K562 (cell line): ENCODE data around the gene RAD52. TPM values are rescaled to one million over a fixed set of nuclear protein-coding genes. Genes with fewer than 3 reads are reported as not detected.

Experiments used
- ATAC-seq: fragments of 200-7000 bp; cut with Tn5 transposase; 3 replicates; pipeline ENCODE4 v1.9.1; 2020; ENCODE audit warnings: moderate library complexity
- BruUV-seq: library from RNA; stranded (reverse); fragments of 400-500 nt; replicated peaks from 2 replicates; lab custom pipeline; 2021; lab: Mats Ljungman, UMichigan
- CTCF ChIA-PET: fragments of 300-600 bp; formaldehyde crosslinking; extraction: SDS; loops from one replicate; lab custom pipeline; 2021; ENCODE audit warnings: low intra/inter-chr PET ratio; lab: Yijun Ruan, JAX
- POLR2A ChIA-PET: fragments of 300-600, 350-650 bp; sonication (Branson Sonifier 250); formaldehyde crosslinking; extraction: SDS; loops from one replicate; lab custom pipeline; 2021; ENCODE audit warnings: antibody characterized with exemption, inconsistent platforms; lab: Yijun Ruan, JAX
- DNase-seq, 4 experiments: peaks; one replicate each; pipeline versions ENCODE4 v3.0.0 to v3.0.0-alpha.2; 2011 to 2018; ENCODE audit warnings: low spot score in 3 of 4, mixed read lengths in 3 of 4; ENCODE audit errors: extremely low read depth in 1 of 4
- FAIRE-seq: peaks from 2 replicates; lab custom pipeline; 2011; peaks lifted over from hg19 to GRCh38; lab: Jason Lieb, UNC
- H2AFZ ChIP-seq: 2 replicates; pipeline ENCODE4 v1.6.0; 2011; ENCODE audit warnings: low read depth, low read length, control low read depth, inconsistent platforms
- H3K27ac ChIP-seq: fragments of 200-600 bp; 3 replicates; pipeline ENCODE4 v1.8.0; 2011; ENCODE audit warnings: low read depth, mild to moderate bottlenecking, control low read depth, inconsistent platforms, low read length, moderate library complexity, mixed read lengths; ENCODE audit errors: extremely low read depth
- H3K27me3 ChIP-seq, 2 experiments: fragments of 300-600 bp in 1 of 2; 2 replicates in 1 of 2; 3 replicates in 1 of 2; pipeline versions ENCODE4 v1.6.0 to v1.8.0; 2011; ENCODE audit warnings: inconsistent platforms in 2 of 2, low read length in 2 of 2, mild to moderate bottlenecking in 1 of 2, mixed read lengths in 1 of 2, moderate library complexity in 1 of 2; ENCODE audit not compliant: control insufficient read depth in 2 of 2, insufficient read depth in 2 of 2
- H3K36me3 ChIP-seq: fragments of 300-600 bp; 3 replicates; pipeline ENCODE4 v1.8.0; 2011; ENCODE audit warnings: mild to moderate bottlenecking, low read length, inconsistent platforms; ENCODE audit not compliant: control insufficient read depth, insufficient read depth
- H3K4me1 ChIP-seq, 2 experiments: fragments of 200-600 bp in 1 of 2; replicated peaks in 1 of 2; 2 replicates in 1 of 2; 3 replicates in 1 of 2; pipeline versions ENCODE4 v1.5.1 to v1.8.0; 2011; ENCODE audit warnings: inconsistent platforms in 2 of 2, low read length in 2 of 2, mild to moderate bottlenecking in 1 of 2, mixed read lengths in 1 of 2, moderate library complexity in 1 of 2; ENCODE audit not compliant: control insufficient read depth in 2 of 2, insufficient read depth in 2 of 2
- H3K4me2 ChIP-seq: 2 replicates; pipeline ENCODE4 v1.6.1; 2011; ENCODE audit warnings: low read length, control low read depth, inconsistent platforms, mixed read lengths; ENCODE audit not compliant: insufficient read depth
- H3K4me3 ChIP-seq: fragments of 200-600 bp; sonication (generic), shearing (Covaris generic); 2 replicates; pipeline ENCODE4 v1.5.1; 2016; ENCODE audit warnings: control low read depth, inconsistent platforms
- H3K79me2 ChIP-seq: fragments of 200-600 bp; 3 replicates; pipeline ENCODE4 v1.8.0; 2011; ENCODE audit warnings: low read length, inconsistent platforms; ENCODE audit not compliant: control insufficient read depth, insufficient read depth
- H3K9ac ChIP-seq, 2 experiments: 2 replicates each; pipeline versions ENCODE4 v1.6.0 to v1.6.1; 2011; ENCODE audit warnings: low read depth in 2 of 2, low read length in 2 of 2, control low read depth in 1 of 2, inconsistent platforms in 1 of 2, mild to moderate bottlenecking in 1 of 2, mixed read lengths in 1 of 2; ENCODE audit not compliant: insufficient read depth in 1 of 2
- H3K9me1 ChIP-seq: one replicate; pipeline ENCODE4 v1.6.0; 2011; ENCODE audit warnings: inconsistent platforms, mild to moderate bottlenecking, low read length, moderate library complexity; ENCODE audit not compliant: control insufficient read depth, insufficient read depth
- H3K9me3 ChIP-seq: replicated peaks from 2 replicates; pipeline ENCODE4 v1.5.1; 2011; ENCODE audit warnings: low read depth, low read length, inconsistent platforms; ENCODE audit not compliant: control insufficient read depth, insufficient read depth
- H4K20me1 ChIP-seq: replicated peaks from 2 replicates; pipeline ENCODE4 v1.6.1; 2011; ENCODE audit warnings: low read length, inconsistent platforms, mixed read lengths; ENCODE audit not compliant: control insufficient read depth, insufficient read depth
- CEBPB ChIP-seq: fragments of 450-650 bp; IDR thresholded peaks from 2 replicates; pipeline ENCODE4 v1.6.1; 2016; ENCODE audit warnings: missing genetic modification characterization, missing compliant biosample characterization
- ETV6 ChIP-seq, 3 experiments: fragments of 150-350 bp in 1 of 3; sonication (generic) in 1 of 3; formaldehyde crosslinking in 1 of 3; IDR thresholded peaks; 2 replicates each; pipeline versions ENCODE4 v1.6.1 to v1.8.0; 2014 to 2022; ENCODE audit warnings: borderline replicate concordance in 2 of 3, low read depth in 2 of 3, antibody characterized with exemption in 1 of 3, low read length in 1 of 3, mild to moderate bottlenecking in 1 of 3, missing genetic modification reagents in 1 of 3
- SOX6 ChIP-seq: fragments of 450-650 bp; IDR thresholded peaks from 2 replicates; pipeline ENCODE4 v1.6.1; 2014; ENCODE audit warnings: mild to moderate bottlenecking
- THRB ChIP-seq: fragments of 450-650 bp; formaldehyde crosslinking; conservative IDR thresholded peaks from 2 replicates; pipeline ENCODE4 v1.4.0; 2022; ENCODE audit warnings: mild to moderate bottlenecking, missing genetic modification characterization
- WGBS: fragments of 100-300 bp; shearing (Covaris generic); methylation state at CpG from one replicate; pipeline ENCODE4 v1.1.6; 2016; ENCODE audit warnings: low coverage, mixed read lengths; ENCODE audit not compliant: insufficient coverage; ENCODE audit errors: missing lambda C conversion rate; 5-methylcytosine and 5-hydroxymethylcytosine counted together
- in situ Hi-C: fragments of 300-500 bp; cut with MboI; formaldehyde crosslinking; loops from 4 replicates; pipeline ENCODE4 v1.15.0; 2018; ENCODE audit warnings: inconsistent platforms, mixed read lengths
- intact Hi-C: fragments of 100-400 bp; cut with micrococcal nuclease; formaldehyde crosslinking; loops from 2 replicates; pipeline ENCODE4 v1.14.2; 2022
- polyA plus RNA-seq, 8 experiments: library from polyadenylated mRNA; depleted of rRNA in 4 of 8; stranded (reverse) in 5 of 8; unstranded in 3 of 8; fragments of >200 nt; fragmentation: Nextera tagmentation in 2 of 8; fragmentation: Illumina TruSeq in 1 of 8; extraction: Ambion mirVana in 2 of 8; extraction: Trizol in 1 of 8; gene quantifications; 2 replicates each; pipeline versions ENCODE4 v1.2.1 to v1.2.3, GENCODE V29; 2011 to 2014; ENCODE audit warnings: inconsistent platforms in 1 of 8, missing spikeins in 1 of 8
- total RNA-seq, 7 experiments: library from RNA; depleted of rRNA in 6 of 7; stranded (reverse); fragments of >200 nt in 6 of 7; fragmentation: Illumina TruSeq in 2 of 7; extraction: Trizol in 2 of 7; gene quantifications; 2 replicates each; pipeline versions ENCODE4 v1.2.1 to v1.2.3, GENCODE V29; 2011 to 2021; ENCODE audit warnings: low replicate concordance in 1 of 7

The RAD52 gene
- total and polyA plus RNA-seq, 9 of the 15 experiments (the other 6 are each of a cell fraction or from before 2014, with no cell fraction given), result 1.3 to 15.9 (median 9.3) TPM

GRCh38 chr12:998020-998874 lies 48.8 kb upstream of the RAD52 start:
- CTCF ChIA-PET, result no interaction called here
- no peak overlapping the region for H3K4me3 ChIP-seq

More at GRCh38 chr12:998020-998874, 48.8 kb upstream of the RAD52 start:
- Histone ChIP-seq H3K79me2 (peaks cover 11% of the 10 kb centered on the region), H3K27me3 (no peaks in the 10 kb centered on the region), H3K36me3 (no peaks in the 10 kb centered on the region), H3K4me1 (peaks cover 0 to 5% of the 10 kb centered on the region in 2 experiments; a peak in 1 of 5 replicates), H3K9me3 (no peaks in the 10 kb centered on the region), H3K27ac (no peak overlapping the region), H3K4me2 (no peak overlapping the region), H3K9ac (no peak overlapping the region), H2AFZ (no peak overlapping the region), H3K9me1 (no peaks in the 10 kb centered on the region), H4K20me1 (peaks cover 4% of the 10 kb centered on the region; the same call in 1 of the 2 replicates)
- peak; percentile 15 for FAIRE-seq
- ATAC-seq, result peak; percentile 38; the same call in 1 of the 3 replicates
- intact Hi-C loops, result no loop called here
- DNase-seq, result no peak
- TF ChIP-seq SOX6 (peak; percentile 48; the same call in 1 of the 2 replicates), CEBPB (tag) (peak; percentile 71), THRB (CRISPR knock-in tag) (no peak), ETV6 (IDR thresholded peaks at IDR 0.05; ENCODE audit: borderline replicate concordance in 1 of 2, low read depth in 2 of 2, low read length in 1 of 2) (no peak), ETV6 (CRISPR knock-in tag; IDR thresholded peaks at IDR 0.05; ENCODE audit: borderline replicate concordance) (no peak)
- BruUV-seq, result no TSS peak
- in situ Hi-C loops, result no loop called here
- 64% methylated on average over 6 of the region's 6 CpGs for WGBS
- POLR2A ChIA-PET, result no interaction called here
